ENCODE data around the gene GULP1.

Gene GULP1

GRCh38 chr2:188291617-188292347, at the start of gene GULP1:
Gene GULP1, plus strand, starts transcription at chr2:188291874. Its CDS starts 185,829 bp downstream, at chr2:188477703.
- CTCF ChIA-PET = no interaction called here
- Mint-ChIP-seq H3K4me1 (peaks cover 4% of the 10 kb centered on the region), H3K36me3 (no peaks in the 10 kb centered on the region), H3K27ac (no peak within 1 kb of the TSS), H3K9me3 (no peaks in the 10 kb centered on the region), H3K4me3 (no peak within 1 kb of the TSS), H3K27me3 (peaks cover 37% of the 10 kb centered on the region)
- no peak for DNase-seq

- Mint-ChIP-seq H3K4me3 (no peak overlapping the region), H3K27me3 (no peaks in the 10 kb centered on the region), H3K9me3 (peaks cover 6% of the 10 kb centered on the region), H3K4me1 (no peaks in the 10 kb centered on the region), H3K36me3 (no peaks in the 10 kb centered on the region), H3K27ac (no peak overlapping the region)
- no peak for DNase-seq
- CTCF ChIA-PET = no interaction called here
Observed at GRCh38 chr2:188243381-188243780, 48.3 kb upstream of the GULP1 start.

- no peaks in the 10 kb centered on the region for H3K36me3 Mint-ChIP-seq
- H3K27ac Mint-ChIP-seq = no peak overlapping the region
- no peaks in the 10 kb centered on the region for H3K27me3 Mint-ChIP-seq
- peaks cover 1% of the 10 kb centered on the region for H3K9me3 Mint-ChIP-seq
- no peak for DNase-seq
- CTCF ChIA-PET = no interaction called here
- no peak overlapping the region for H3K4me3 Mint-ChIP-seq
- H3K4me1 Mint-ChIP-seq = no peaks in the 10 kb centered on the region
Observed at GRCh38 chr2:188244383-188244782, 47.3 kb upstream of the GULP1 start.

DNA sequence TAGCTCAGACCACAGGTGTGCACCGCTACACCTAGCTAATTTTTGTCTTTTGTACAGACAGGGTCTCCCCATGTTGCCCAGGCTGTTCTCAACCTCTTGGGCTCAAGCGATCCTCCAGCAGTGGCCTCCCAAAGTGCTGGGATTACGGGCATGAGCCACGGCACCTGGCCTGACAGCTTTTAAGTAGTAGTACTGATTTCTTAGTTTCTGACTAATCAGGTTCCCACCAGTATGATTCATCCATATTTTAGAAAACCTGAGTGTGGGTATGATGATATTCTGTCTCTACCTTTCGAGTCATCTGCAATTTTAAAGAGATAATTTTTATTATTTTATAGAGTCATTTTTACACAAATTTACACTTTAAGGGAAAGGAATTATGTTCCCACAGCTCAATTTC, 46.4 kb upstream of the GULP1 start:
- CTCF ChIA-PET = no interaction called here
- H3K4me3 Mint-ChIP-seq = no peak overlapping the region

GRCh38 chr2:188248513-188248912, 43.2 kb upstream of the GULP1 start:
- CTCF ChIA-PET = no interaction called here

More for the DNA sequence above, 46.4 kb upstream of the GULP1 start:
- no peaks in the 10 kb centered on the region for H3K27me3 Mint-ChIP-seq
- no peaks in the 10 kb centered on the region for H3K36me3 Mint-ChIP-seq
- no peaks in the 10 kb centered on the region for H3K4me1 Mint-ChIP-seq
- DNase-seq = no peak
- H3K27ac Mint-ChIP-seq = no peak overlapping the region
- H3K9me3 Mint-ChIP-seq = no peaks in the 10 kb centered on the region

GRCh38 chr2:188251034-188251433, 40.6 kb upstream of the GULP1 start:
- Mint-ChIP-seq H3K36me3 (no peaks in the 10 kb centered on the region), H3K9me3 (no peaks in the 10 kb centered on the region), H3K4me3 (no peak overlapping the region), H3K4me1 (no peaks in the 10 kb centered on the region), H3K27me3 (no peaks in the 10 kb centered on the region), H3K27ac (no peak overlapping the region)
- no peak for DNase-seq
- CTCF ChIA-PET = no interaction called here

More at GRCh38 chr2:188248513-188248912, 43.2 kb upstream of the GULP1 start:
- Mint-ChIP-seq H3K36me3 (no peaks in the 10 kb centered on the region), H3K27ac (no peak overlapping the region), H3K9me3 (no peaks in the 10 kb centered on the region), H3K4me1 (no peaks in the 10 kb centered on the region), H3K4me3 (no peak overlapping the region), H3K27me3 (no peaks in the 10 kb centered on the region)
- no peak for DNase-seq

GRCh38 chr2:188256420-188256819, 35.3 kb upstream of the GULP1 start:
- Mint-ChIP-seq H3K27me3 (no peaks in the 10 kb centered on the region), H3K4me3 (no peak overlapping the region), H3K9me3 (no peaks in the 10 kb centered on the region), H3K36me3 (no peaks in the 10 kb centered on the region), H3K4me1 (no peaks in the 10 kb centered on the region), H3K27ac (no peak overlapping the region)
- CTCF ChIA-PET = no interaction called here
- no peak for DNase-seq

DNA sequence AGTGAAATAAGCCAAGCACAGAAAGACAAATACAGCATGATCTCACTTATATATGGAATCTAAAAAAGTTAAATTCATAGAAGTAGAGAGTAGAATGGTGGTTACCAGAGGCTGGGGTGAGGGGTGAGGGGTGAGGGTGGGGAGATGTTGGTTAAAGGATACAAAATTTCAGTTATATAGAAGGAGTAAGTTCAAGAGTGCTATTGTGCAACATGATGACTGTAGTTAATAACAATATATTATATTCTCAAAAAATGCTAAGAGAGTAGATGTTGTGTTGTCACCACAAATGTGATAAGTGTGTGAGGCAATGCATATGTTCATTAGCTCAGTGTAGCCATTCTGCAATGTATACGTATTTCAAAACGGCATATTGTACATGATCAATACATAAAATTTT, 26.4 kb upstream of the GULP1 start:
- Mint-ChIP-seq H3K4me1 (no peaks in the 10 kb centered on the region), H3K27me3 (no peaks in the 10 kb centered on the region), H3K27ac (no peak overlapping the region), H3K4me3 (no peak overlapping the region), H3K9me3 (no peaks in the 10 kb centered on the region), H3K36me3 (no peaks in the 10 kb centered on the region)
- CTCF ChIA-PET = no interaction called here
- no peak for DNase-seq

DNA sequence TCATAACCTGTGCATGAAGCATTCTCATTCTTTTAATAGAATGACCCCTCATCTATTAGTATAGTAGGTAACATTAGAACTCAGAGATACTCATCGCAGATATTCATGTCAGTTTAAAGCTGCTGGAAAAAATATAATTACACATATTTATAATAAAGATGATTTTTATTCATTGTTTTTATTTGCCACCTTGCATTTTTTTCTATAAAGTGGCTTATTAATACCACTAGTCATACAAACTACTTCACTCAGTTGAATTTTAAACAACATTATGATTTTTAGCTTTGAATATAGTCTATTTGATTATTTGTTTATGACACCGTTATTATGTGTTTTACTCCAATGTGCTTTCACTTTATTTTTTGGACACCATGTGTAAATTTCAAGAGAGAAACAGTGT, 23.9 kb upstream of the GULP1 start:
- CTCF ChIA-PET = no interaction called here
- no peaks in the 10 kb centered on the region for H3K4me1 Mint-ChIP-seq
- H3K27ac Mint-ChIP-seq = no peak overlapping the region
- H3K4me3 Mint-ChIP-seq = no peak overlapping the region
- DNase-seq = no peak
- no peaks in the 10 kb centered on the region for H3K36me3 Mint-ChIP-seq
- no peaks in the 10 kb centered on the region for H3K9me3 Mint-ChIP-seq
- H3K27me3 Mint-ChIP-seq = no peaks in the 10 kb centered on the region

DNA sequence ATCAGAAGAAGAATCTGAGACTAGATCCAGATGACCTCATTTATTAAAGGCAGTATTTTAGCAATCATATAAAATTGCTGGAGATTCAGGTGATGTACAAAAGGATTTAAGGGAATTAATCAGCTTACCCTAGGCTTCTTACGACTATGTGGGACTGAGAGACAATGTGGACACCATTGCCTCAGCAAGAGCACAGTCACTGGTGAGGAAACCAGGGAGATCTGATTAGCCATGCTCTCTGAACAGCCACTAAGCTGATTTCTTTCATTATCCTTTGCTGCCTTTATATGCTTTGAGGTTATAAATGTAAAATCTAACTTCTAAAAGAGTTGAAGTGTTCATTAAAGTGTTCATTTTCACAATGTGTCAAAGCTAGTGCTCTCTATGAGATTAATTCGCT, 22.7 kb upstream of the GULP1 start:
- no peak overlapping the region for H3K27ac Mint-ChIP-seq
- no peaks in the 10 kb centered on the region for H3K36me3 Mint-ChIP-seq
- H3K27me3 Mint-ChIP-seq = no peaks in the 10 kb centered on the region
- H3K4me3 Mint-ChIP-seq = no peak overlapping the region
- CTCF ChIA-PET = no interaction called here
- DNase-seq = no peak
- H3K9me3 Mint-ChIP-seq = no peaks in the 10 kb centered on the region
- H3K4me1 Mint-ChIP-seq = no peaks in the 10 kb centered on the region

- Mint-ChIP-seq H3K4me3 (no peak overlapping the region), H3K27ac (no peak overlapping the region)
- DNase-seq = no peak
Observed at GRCh38 chr2:188272121-188272520, 19.6 kb upstream of the GULP1 start.

GRCh38 chr2:188274274-188274673, 17.4 kb upstream of the GULP1 start:
- no peak for DNase-seq
- no peak overlapping the region for H3K4me3 Mint-ChIP-seq
- H3K27ac Mint-ChIP-seq = no peak overlapping the region
- H3K9me3 Mint-ChIP-seq = no peaks in the 10 kb centered on the region
- H3K4me1 Mint-ChIP-seq = no peaks in the 10 kb centered on the region
- no peaks in the 10 kb centered on the region for H3K27me3 Mint-ChIP-seq
- no peaks in the 10 kb centered on the region for H3K36me3 Mint-ChIP-seq
- CTCF ChIA-PET = no interaction called here

More at GRCh38 chr2:188272121-188272520, 19.6 kb upstream of the GULP1 start:
- Mint-ChIP-seq H3K36me3 (no peaks in the 10 kb centered on the region), H3K9me3 (no peaks in the 10 kb centered on the region), H3K27me3 (no peaks in the 10 kb centered on the region), H3K4me1 (no peaks in the 10 kb centered on the region)
- CTCF ChIA-PET = no interaction called here

- DNase-seq = no peak
- H3K4me1 Mint-ChIP-seq = no peaks in the 10 kb centered on the region
- H3K36me3 Mint-ChIP-seq = no peaks in the 10 kb centered on the region
- no peak overlapping the region for H3K27ac Mint-ChIP-seq
- H3K9me3 Mint-ChIP-seq = no peaks in the 10 kb centered on the region
- no peaks in the 10 kb centered on the region for H3K27me3 Mint-ChIP-seq
- CTCF ChIA-PET = no interaction called here
- no peak overlapping the region for H3K4me3 Mint-ChIP-seq
Observed at GRCh38 chr2:188276255-188276654, 15.4 kb upstream of the GULP1 start.

DNA sequence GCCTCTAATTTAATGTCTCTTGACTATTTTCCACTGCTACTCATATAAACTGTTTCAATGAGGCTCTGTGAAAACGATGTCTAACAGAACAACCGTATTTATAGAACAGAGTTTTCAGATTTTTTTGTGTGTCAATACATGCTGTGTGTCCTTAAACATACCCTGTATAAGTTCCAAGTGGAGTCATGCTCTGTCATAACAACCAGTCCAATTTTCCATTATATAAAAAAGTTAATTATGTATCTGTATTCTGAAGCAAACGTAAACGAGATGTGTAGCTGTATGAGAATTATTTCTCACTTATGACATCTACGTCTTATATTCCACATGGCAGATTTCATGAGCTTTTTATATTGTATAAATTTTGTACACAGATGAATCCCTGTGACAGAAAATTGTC, 13.9 kb upstream of the GULP1 start:
- no peak overlapping the region for H3K27ac Mint-ChIP-seq
- no peaks in the 10 kb centered on the region for H3K9me3 Mint-ChIP-seq
- H3K27me3 Mint-ChIP-seq = no peaks in the 10 kb centered on the region
- H3K4me1 Mint-ChIP-seq = no peaks in the 10 kb centered on the region
- CTCF ChIA-PET = no interaction called here
- H3K36me3 Mint-ChIP-seq = no peaks in the 10 kb centered on the region
- no peak for DNase-seq
- no peak overlapping the region for H3K4me3 Mint-ChIP-seq

DNA sequence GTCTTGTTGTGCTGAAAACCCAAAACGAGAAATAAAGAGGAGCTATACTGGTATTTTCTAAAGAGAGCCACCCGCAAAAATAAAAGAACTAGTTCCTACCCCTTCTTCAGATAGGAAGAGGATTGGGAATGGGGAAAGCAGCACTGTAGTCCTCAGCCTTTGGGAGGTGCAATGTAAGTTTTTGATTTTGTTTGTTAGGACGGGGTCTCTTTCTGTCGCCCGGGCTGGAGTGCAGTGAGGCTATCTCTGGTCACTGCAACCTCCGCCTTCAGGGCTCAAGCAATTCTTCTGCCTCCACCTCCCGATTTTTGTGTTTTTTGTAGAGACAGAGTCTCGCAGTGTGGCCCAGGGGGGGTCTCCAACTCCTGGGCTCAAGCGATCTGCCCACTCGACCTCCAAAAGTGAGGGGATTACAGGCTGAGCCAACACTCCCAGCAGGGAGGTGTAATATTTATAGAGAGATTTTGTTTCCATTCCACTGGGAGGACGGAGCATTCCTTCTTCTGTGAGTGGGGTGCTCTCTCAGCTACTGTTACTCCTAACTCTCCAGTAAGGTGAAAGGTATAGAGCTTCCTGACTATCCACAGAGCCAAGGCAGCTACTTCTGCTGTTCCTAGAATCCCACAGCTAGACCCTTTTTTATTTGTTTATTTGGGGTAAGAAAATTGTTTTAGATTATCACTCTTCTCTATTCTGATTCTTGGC, 13.1 kb upstream of the GULP1 start:
- H3K27me3 Mint-ChIP-seq = no peaks in the 10 kb centered on the region
- H3K36me3 Mint-ChIP-seq = no peaks in the 10 kb centered on the region
- H3K4me3 Mint-ChIP-seq = no peak overlapping the region
- H3K27ac Mint-ChIP-seq = no peak overlapping the region
- DNase-seq = no peak
- no peaks in the 10 kb centered on the region for H3K4me1 Mint-ChIP-seq
- CTCF ChIA-PET = no interaction called here
- no peaks in the 10 kb centered on the region for H3K9me3 Mint-ChIP-seq
